Hepatocyte (in vitro differentiated cells): ENCODE measurements around the gene HRH3.

Source experiments
- EZH2 ChIP-seq: fragments of 200-600 bp; sonication (generic); IDR thresholded peaks from 2 replicates; pipeline ENCODE4 v1.6.1; 2016; ENCODE audit warnings: antibody characterized with exemption, mild to moderate bottlenecking, borderline replicate concordance
- EZH2phosphoT487 ChIP-seq: fragments of 200-600 bp; sonication (generic); IDR thresholded peaks from one replicate; pipeline ENCODE4 v1.6.1; 2018; ENCODE audit warnings: antibody characterized with exemption, mild to moderate bottlenecking, low read depth, moderate library complexity; ENCODE audit not compliant: unreplicated experiment, severe bottlenecking
- TF ChIP-seq, protein P1 (sequence below): fragments of 200-600 bp; sonication (generic); IDR thresholded peaks from 2 replicates; pipeline ENCODE4 v1.5.1; 2016; ENCODE audit warnings: antibody characterized with exemption, mild to moderate bottlenecking; ENCODE audit not compliant: poor library complexity

- TF ChIP-seq EZH2 (no peak), EZH2phosphoT487 (no peak)
- TF ChIP-seq, protein P1, sequence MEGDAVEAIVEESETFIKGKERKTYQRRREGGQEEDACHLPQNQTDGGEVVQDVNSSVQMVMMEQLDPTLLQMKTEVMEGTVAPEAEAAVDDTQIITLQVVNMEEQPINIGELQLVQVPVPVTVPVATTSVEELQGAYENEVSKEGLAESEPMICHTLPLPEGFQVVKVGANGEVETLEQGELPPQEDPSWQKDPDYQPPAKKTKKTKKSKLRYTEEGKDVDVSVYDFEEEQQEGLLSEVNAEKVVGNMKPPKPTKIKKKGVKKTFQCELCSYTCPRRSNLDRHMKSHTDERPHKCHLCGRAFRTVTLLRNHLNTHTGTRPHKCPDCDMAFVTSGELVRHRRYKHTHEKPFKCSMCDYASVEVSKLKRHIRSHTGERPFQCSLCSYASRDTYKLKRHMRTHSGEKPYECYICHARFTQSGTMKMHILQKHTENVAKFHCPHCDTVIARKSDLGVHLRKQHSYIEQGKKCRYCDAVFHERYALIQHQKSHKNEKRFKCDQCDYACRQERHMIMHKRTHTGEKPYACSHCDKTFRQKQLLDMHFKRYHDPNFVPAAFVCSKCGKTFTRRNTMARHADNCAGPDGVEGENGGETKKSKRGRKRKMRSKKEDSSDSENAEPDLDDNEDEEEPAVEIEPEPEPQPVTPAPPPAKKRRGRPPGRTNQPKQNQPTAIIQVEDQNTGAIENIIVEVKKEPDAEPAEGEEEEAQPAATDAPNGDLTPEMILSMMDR = no peak
Measured at GRCh38 chr20:62216636-62217566, 3.2 kb downstream of the HRH3 start.
